ENCODE data around the gene NCBP3. TPM values are rescaled to one million over a fixed set of nuclear protein-coding genes. Genes with fewer than 3 reads are reported as not detected.

Gene NCBP3
- total RNA-seq, 1 donor from 2014 or later = 57.2 TPM

GRCh38 chr17:3761036-3761917 is 84.8 kb downstream of the NCBP3 start:
- Mint-ChIP-seq H3K36me3 (ENCODE audit: low read depth) (peaks cover 22% of the 10 kb centered on the region), H3K4me1 (ENCODE audit: low read depth) (peaks cover 34% of the 10 kb centered on the region), H3K27ac (no peak overlapping the region), H3K4me3 (ENCODE audit: low read depth) (no peak overlapping the region), H3K27me3 (ENCODE audit: low read depth) (no peaks in the 10 kb centered on the region), H3K9me3 (peaks cover 15% of the 10 kb centered on the region)
- intact Hi-C loops (cut with micrococcal nuclease) = no loop called here
- no peak for DNase-seq (ENCODE audit: low spot score)

- H3K36me3 Mint-ChIP-seq (ENCODE audit: low read depth) = peaks cover 22% of the 10 kb centered on the region
- H3K9me3 Mint-ChIP-seq = peaks cover 15% of the 10 kb centered on the region
- H3K4me1 Mint-ChIP-seq (ENCODE audit: low read depth) = peaks cover 25% of the 10 kb centered on the region
- H3K27me3 Mint-ChIP-seq (ENCODE audit: low read depth) = no peaks in the 10 kb centered on the region
- no peak overlapping the region for H3K4me3 Mint-ChIP-seq (ENCODE audit: low read depth)
- no peak for DNase-seq (ENCODE audit: low spot score)
- intact Hi-C loops (cut with micrococcal nuclease) = no loop called here
- H3K27ac Mint-ChIP-seq = no peak overlapping the region
Observed at GRCh38 chr17:3759597-3760216, 86.3 kb downstream of the NCBP3 start.

- Mint-ChIP-seq H3K27me3 (ENCODE audit: low read depth) (no peaks in the 10 kb centered on the region), H3K36me3 (ENCODE audit: low read depth) (peaks cover 12% of the 10 kb centered on the region), H3K4me3 (ENCODE audit: low read depth) (no peak overlapping the region), H3K27ac (peak overlapping the region; percentile 40), H3K9me3 (peaks cover 8% of the 10 kb centered on the region), H3K4me1 (ENCODE audit: low read depth) (peaks cover 15% of the 10 kb centered on the region)
- no peak for DNase-seq (ENCODE audit: low spot score)
- intact Hi-C loops (cut with micrococcal nuclease) = no loop called here
Observed at GRCh38 chr17:3755335-3756030, 90.6 kb downstream of the NCBP3 start.

- no peak overlapping the region for H3K4me3 Mint-ChIP-seq (ENCODE audit: low read depth)
- peak; percentile 40 for DNase-seq (ENCODE audit: low spot score)
- H3K9me3 Mint-ChIP-seq = peaks cover 3% of the 10 kb centered on the region
- intact Hi-C loops (cut with micrococcal nuclease) = no loop called here
- H3K27ac Mint-ChIP-seq = no peak overlapping the region
- peaks cover 18% of the 10 kb centered on the region for H3K4me1 Mint-ChIP-seq (ENCODE audit: low read depth)
- no peaks in the 10 kb centered on the region for H3K27me3 Mint-ChIP-seq (ENCODE audit: low read depth)
- peaks cover 6% of the 10 kb centered on the region for H3K36me3 Mint-ChIP-seq (ENCODE audit: low read depth)
Observed at GRCh38 chr17:3754458-3755334, 91.3 kb downstream of the NCBP3 start.

GRCh38 chr17:3754066-3754457 is 92.0 kb downstream of the NCBP3 start:
- Mint-ChIP-seq H3K27me3 (ENCODE audit: low read depth) (no peaks in the 10 kb centered on the region), H3K9me3 (no peaks in the 10 kb centered on the region), H3K27ac (no peak overlapping the region), H3K36me3 (ENCODE audit: low read depth) (peaks cover under 1% of the 10 kb centered on the region), H3K4me1 (ENCODE audit: low read depth) (peaks cover 19% of the 10 kb centered on the region), H3K4me3 (ENCODE audit: low read depth) (no peak overlapping the region)
- intact Hi-C loops (cut with micrococcal nuclease) = no loop called here
- no peak for DNase-seq (ENCODE audit: low spot score)

GRCh38 chr17:3753624-3754023 is 92.4 kb downstream of the NCBP3 start:
- H3K27ac Mint-ChIP-seq = no peak overlapping the region
- H3K27me3 Mint-ChIP-seq (ENCODE audit: low read depth) = no peaks in the 10 kb centered on the region
- H3K4me3 Mint-ChIP-seq (ENCODE audit: low read depth) = no peak overlapping the region
- no peak for DNase-seq (ENCODE audit: low spot score)
- intact Hi-C loops (cut with micrococcal nuclease) = no loop called here
- H3K4me1 Mint-ChIP-seq (ENCODE audit: low read depth) = peaks cover 24% of the 10 kb centered on the region
- no peaks in the 10 kb centered on the region for H3K9me3 Mint-ChIP-seq
- H3K36me3 Mint-ChIP-seq (ENCODE audit: low read depth) = no peaks in the 10 kb centered on the region

Other genes starting within 250 kb of the NCBP3 start
- 6.1 and 6.8 TPM in 2 replicates for gene TRPV1, start 236.8 kb downstream of the NCBP3 start, total RNA-seq
- gene SHPK, start 210.0 kb downstream of the NCBP3 start, total RNA-seq = 19.5 and 19.7 TPM in 2 replicates
- 46.6 and 47.9 TPM in 2 replicates for gene CTNS, start 209.5 kb downstream of the NCBP3 start, total RNA-seq
- 39.0 and 40.9 TPM in 2 replicates for gene TAX1BP3, start 177.7 kb downstream of the NCBP3 start, total RNA-seq
- gene EMC6, start 177.4 kb downstream of the NCBP3 start, total RNA-seq = 61.7 and 64.9 TPM in 2 replicates
- 111 and 118 TPM in 2 replicates for gene P2RX5, start 150.1 kb downstream of the NCBP3 start, total RNA-seq
- 23.0 and 23.4 TPM in 2 replicates for gene HASPIN, start 122.3 kb downstream of the NCBP3 start, total RNA-seq
- 36.2 and 42.4 TPM in 2 replicates for gene ITGAE, start 45.1 kb downstream of the NCBP3 start, total RNA-seq
- gene CAMKK1, start 46.8 kb upstream of the NCBP3 start, total RNA-seq = 6.5 and 6.6 TPM in 2 replicates
- 4.0 and 4.1 TPM in 2 replicates for gene P2RX1, start 70.2 kb upstream of the NCBP3 start, total RNA-seq
- gene ATP2A3, start 118.2 kb upstream of the NCBP3 start, total RNA-seq = 147 and 155 TPM in 2 replicates